Stimulated activated naive CD8-positive, alpha-beta T cell treated with anti-CD3 and anti-CD28 coated beads, Interleukin-15, Interleukin-2, amounts not matched to agents 100 U/mL and 50 U/mL, for 24 hours (primary cell): ENCODE data around the gene AGPAT3.

Source experiments
- ATAC-seq: fragments of 150-1000 bp; cut with Tn5 transposase; one replicate; pipeline ENCODE4 v1.10.0; 2021
- DNase-seq: peaks from one replicate; pipeline ENCODE4 v3.0.0; 2021

The AGPAT3 gene

DNA sequence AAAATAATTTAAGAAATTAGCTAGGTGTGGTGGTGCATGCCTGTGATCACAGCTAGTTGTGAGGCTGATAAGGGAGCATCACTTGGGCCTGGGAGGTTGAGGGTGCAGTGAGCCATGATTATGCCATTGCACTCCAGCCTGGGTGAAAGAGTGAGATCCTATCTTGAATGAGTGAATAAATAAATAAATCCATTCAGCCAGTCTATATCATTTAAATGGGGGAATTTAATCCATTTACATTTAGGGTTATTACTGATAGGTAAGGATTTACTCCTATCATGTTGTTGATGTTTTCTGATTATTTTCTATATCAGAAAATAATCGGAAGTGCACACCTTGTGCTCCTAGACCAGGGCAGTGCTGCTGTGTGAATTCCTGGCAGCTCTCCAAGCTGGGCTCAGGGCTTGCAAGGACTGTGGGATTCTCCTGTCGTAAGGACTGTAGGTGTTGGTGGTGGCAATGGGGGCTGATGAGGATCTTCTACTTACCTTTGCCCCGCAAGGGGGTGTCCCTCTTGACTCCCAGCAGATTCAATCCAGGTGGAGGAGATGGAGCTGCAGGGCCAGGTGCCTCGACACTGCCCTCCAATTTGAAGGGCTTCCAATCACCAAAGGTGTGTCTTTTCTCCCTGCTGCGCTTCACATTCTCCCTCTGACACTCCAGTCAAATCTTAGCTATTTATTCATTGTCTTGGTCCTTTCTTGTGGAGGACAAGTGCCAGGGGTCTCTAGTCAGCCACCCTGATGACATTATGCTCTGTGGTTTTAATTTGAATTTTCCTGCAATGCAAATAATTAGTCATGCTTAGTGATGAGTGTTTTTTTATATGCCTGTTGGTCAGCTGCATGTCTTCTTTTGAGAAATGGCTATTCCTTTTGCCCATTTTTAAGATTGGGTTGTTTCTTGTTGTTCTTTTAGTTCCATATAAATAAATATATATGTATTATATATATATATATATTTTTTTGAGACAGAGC lies 133.0 kb downstream of the AGPAT3 start:
- ATAC-seq (no peak), DNase-seq (no peak)

DNA sequence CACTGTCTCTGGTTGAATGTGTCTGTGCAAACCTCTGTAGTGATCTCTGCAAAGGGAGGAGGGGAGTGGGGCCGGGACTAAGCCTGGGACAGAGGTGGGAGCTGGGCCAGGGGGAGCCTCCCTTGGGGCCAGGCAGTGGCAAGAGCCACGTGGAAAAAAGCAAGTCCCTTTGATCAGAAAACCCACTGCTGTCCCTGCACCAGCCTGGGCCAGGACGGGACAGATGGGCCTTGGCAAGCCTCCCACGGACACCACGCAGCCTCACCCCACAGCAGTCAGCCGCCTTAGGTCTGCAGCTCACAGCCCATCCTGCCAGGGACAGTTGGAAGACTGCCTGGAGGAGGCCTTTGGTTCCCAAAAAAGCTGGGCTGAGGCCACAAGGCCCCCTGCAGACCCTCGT lies 135.3 kb downstream of the AGPAT3 start:
- no peak for ATAC-seq
- no peak for DNase-seq

DNA sequence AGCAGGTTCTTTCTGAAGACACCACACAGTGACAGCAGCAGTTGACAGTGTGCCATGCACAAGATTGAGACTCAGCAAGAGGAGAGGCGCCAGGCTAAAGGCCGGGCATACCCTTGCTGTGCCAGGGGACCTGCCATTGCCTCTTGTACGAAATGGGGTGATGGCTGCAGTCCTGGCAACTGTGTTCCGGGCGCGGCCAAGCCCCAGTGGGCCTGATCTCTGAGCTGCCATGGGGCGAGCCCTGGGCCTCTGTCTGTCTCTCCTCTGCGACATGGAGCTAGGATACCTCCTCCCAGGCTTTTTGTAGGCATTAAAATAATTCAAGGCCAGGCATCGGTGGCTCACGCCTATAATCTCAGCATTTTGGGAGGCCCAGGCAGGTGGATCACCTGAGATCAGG lies 137.5 kb downstream of the AGPAT3 start:
- DNase-seq, result no peak

DNA sequence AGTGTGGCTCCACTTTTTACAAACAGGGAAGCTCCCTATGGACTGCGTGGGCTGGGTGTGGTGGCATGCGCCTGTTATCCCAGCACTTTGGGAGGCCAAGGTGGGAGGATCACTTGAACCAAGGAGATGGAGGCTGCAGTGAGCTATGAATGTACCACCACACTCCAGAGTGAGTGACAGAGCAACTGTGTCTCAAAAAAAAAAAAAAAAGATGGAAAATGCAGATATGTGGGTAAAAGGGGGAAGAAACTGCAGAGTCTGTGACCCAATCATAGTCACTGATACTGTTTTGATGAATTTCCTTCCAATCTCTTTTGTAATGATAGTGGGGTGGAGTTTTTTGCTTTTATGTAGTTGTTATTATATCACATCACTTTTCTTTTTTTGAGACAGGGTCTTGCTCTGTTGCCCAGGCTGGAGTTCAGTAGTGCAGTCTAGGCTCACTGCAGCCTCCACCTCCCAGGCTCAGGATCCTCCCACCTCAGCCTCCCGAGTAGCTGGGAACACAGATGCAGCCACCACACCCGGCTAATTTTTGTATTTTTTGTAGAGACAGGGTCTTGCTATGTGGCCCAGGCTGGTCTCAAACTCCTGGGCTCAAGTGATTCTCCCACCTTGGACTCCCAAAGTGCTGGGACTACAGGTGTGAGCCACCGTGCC lies 138.4 kb downstream of the AGPAT3 start:
- no peak for DNase-seq
- ATAC-seq, result no peak

More for the DNA sequence above, 137.5 kb downstream of the AGPAT3 start:
- ATAC-seq, result no peak

DNA sequence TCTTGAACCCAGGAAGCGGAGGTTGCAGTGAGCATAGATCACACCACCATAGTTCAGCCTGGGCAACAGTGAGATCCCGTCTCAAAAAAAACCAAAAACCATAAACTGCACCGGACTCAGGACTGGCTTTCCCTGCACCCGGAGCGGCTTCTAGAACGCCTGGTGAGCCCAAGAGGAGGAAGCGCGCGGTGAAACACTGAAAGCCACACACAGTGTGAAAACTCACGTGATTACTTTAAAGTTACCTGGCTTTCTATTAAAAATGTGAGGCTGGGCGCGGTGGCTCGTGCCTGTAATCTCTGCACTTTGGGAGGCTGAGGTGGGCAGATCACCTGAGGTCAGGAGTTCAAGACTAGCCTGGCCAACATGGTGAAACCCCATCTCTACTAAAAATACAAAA lies 140.0 kb downstream of the AGPAT3 start:
- DNase-seq (no peak), ATAC-seq (no peak)

DNA sequence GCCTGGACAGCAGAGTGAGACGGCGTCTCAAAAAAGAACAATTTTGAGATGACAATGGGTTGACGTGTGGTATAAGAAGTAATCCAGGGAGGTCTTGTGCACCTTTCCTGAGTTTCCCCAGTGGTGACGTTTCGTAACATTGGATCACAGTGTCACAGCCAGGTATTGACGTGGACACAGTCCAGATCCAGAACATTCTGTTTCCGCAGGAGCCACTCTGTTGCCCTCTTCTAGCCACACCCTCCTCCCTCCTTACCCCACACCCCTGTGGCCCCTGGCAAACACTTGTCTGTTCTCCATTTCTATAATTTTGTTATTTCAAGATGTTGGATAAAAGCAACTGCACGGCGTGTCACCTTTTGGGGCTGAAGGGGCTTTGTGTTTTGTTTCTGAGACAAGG lies 140.6 kb downstream of the AGPAT3 start:
- ATAC-seq (no peak), DNase-seq (no peak)

DNA sequence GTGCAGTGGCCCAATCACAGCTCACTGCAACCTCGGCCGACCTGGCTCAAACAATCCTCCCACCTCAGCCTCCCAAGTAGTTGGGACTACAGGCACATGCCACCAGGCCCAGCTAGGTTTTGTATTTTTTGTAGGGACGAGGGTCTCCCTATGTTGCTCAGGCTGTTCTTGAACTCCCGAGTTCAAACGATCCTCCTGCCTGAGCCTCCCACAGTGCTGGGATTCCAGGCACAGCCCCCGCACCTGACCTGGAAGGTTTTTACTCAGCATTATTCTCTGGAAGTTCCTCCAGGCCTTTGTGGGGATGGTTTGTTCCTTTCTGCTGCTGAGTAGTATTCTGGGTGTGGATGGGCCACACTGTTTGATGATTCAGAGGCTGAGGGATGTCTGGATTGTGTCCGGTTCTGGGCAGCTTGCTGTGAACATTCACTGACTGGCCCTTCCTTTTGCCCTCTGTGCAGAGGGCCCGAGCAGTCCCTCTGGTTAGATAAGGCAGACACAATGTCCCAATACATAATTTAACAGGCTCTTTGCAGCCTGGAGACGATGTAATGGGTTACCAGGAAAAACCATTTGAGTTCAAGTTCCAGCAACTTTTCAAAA lies 141.1 kb downstream of the AGPAT3 start:
- DNase-seq (no peak), ATAC-seq (no peak)

DNA sequence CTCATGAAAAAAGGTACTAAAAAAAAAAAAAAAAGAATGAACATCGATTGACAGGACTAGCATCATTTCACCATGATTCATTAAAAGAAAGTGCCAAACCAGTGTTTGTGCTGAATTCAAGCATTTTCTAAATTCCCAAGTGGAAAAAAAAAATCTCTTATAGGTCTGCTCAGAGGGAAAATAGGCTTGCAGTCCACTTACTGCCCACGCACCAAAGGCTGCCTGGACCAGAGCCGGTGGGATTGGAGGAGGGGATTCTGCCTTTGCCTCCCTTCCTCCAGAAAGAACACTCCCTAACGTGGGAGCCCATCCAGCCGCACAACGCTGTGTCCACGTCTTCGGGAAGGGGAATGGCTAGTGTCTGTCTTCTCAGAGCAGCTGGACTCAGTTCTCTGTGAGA lies 141.6 kb downstream of the AGPAT3 start:
- DNase-seq, result no peak

DNA sequence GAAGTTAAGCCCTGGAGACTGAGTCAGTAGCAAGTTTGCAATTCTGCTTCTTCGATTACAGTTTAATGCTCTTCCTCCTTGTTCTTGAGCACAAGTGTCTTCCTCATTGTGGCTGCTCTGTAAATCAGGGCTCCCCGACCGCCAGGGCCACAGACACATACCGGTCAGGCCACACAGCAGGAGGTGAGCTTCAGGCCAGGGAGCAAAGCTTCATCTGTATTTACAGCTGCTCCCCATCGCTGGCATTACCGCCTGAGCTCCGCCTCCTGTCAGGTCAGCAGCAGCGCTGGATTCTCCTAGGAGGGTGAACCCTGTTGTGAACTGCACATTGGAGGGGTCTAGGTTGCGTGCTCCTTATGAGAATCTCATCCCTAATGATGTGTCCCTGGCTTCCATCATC lies 145.4 kb downstream of the AGPAT3 start:
- DNase-seq (no peak), ATAC-seq (no peak)

More for the DNA sequence above, 141.6 kb downstream of the AGPAT3 start:
- no peak for ATAC-seq

DNA sequence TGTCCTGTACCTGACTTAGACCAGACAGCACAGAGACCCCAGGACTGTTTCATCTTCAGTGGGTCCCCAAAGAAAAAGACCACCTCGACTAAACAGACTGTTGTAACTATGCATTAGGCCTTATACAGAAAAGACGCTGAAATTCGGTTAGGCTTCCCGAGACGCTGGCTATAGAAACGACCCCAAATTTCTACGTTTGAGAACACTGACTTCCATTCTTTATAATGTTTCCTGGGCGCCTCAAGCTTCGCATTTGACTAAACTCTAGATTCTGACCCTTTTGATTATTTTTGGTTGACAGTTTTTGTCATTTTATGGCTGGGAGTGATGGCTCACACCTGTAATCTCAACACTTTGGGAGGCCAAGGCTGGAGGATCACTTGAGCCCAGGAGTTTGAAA lies 146.1 kb downstream of the AGPAT3 start:
- no peak for ATAC-seq
- DNase-seq, result no peak

DNA sequence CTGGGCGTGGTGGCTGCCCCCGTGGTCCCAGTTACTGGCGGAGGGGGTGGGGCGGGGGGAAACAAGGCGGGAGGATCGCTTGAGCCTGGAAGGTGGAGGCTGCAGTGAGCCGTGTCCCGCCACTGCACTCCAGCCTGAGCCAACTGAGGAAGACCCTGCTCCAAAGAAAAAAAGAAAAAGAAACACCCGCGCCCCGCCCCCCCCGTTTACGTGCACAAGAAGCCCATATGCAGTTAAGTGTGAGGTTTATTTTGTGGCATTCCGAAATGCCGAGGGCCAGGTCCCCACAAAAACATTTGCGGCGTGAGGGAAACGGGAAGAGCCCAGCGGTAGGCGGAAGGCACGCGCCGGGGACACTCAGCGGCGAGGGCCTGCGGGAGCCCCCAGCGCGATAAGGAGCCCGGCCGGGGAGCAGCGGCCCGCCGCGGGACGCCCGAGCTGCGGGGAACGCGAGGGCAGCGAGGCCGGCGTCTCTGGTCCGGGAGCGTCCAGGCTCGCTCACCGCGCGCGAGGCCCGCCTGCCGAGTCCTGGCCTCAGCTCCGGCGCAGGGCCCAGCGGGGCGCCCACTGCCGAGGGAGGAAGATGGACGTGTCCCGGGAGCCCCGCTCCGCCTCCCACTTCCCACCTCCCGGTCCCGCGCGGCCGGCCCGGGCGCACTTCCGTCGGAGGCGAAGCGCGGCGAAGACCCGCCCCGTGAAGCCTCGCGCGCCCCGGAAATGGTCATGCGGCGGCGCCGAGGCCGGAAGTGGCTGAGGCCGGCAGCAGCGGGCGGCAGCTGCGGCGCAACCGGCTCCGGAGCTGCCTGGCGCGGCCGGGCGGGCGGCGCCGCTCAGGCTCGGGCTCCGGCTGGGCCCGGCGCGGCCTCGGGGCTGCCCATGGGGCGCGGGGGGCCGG lies 146.8 kb downstream of the AGPAT3 start, which contains the start of gene TRAPPC10:
Gene TRAPPC10, plus strand, starts transcription at position 731 of the 895 bp plus-strand sequence. CDS start 185 bp downstream, outside the sequence.
- ATAC-seq (peak; percentile 76), DNase-seq (peak; percentile 89)

DNA sequence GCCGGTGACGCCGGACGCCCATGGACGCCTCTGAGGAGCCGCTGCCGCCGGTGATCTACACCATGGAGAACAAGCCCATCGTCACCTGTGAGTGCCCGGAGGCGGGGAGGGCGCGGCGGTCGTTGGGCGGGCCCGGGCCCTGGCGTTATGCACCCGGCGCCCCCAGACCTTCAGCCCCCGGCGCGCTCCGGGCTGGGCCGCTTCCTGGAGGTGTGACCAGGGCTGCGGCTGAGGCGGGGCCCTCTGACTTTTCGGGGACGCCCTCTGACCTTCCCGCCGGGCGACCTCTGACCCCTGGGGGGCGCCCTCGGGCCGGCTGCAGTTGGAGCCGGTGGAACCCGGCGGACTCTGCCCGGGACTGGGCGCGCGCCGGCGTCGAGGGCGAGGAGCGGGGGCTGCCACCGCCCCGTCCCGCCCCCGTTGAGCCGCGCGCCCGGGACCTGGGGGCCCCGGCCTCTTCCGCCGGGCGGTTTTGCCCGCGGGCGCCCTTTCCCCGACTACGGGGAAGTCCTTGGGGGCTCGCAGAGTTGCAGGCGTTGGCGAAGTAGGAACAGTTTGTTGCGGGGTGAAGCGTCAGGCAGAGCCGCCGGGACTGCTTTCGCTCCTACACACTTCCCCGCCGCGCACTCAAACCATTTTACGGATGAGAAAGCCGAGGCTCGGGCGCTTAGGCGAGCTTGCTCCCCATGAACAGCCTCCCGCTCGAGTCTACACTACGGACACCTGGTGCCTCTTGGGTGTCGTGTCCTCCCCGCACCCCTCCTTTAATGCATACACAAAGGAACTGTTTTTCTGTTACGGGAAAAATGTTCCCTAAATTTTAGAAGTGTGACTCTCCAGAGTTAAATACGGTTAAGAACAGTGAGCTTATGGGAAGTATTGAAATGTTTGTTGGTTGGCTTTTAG lies 147.7 kb downstream of the AGPAT3 start:
- peak; percentile 83 for ATAC-seq
- peak; percentile 94 for DNase-seq

DNA sequence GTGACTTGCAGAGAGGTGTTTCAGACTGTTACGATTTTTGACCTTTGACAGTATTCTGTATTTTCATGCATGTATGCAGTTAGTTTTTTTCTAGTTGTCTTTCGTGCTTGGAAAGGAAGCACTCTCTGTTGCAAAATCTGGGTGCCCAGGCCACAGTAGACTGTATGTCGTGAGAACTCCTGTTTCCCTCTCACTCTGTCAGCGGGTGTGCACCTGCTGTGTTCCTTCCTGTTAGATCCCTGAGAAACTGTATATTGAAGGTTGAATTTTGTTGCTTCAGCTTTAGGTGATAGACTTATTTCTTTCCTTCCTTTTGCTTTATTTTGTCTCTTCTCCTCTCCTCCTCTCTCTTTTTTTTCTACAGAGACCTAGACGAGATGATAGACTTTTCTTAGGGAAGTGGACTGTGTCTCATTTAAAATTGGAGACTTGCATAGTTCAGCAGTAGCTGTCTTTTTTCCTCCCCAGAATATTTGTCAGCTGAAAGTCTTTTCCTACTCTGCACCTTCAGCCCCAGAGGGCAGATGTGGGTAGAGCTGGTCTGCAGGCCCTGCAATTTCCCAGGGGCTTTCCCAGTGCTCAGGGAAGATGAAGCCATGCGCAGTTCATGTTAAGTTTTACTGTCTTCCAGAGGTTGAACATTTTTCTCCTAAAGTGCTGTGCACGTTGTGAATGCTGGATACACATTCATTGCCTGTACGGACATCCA lies 148.5 kb downstream of the AGPAT3 start:
- peak; percentile 58 for DNase-seq
- no peak for ATAC-seq

DNA sequence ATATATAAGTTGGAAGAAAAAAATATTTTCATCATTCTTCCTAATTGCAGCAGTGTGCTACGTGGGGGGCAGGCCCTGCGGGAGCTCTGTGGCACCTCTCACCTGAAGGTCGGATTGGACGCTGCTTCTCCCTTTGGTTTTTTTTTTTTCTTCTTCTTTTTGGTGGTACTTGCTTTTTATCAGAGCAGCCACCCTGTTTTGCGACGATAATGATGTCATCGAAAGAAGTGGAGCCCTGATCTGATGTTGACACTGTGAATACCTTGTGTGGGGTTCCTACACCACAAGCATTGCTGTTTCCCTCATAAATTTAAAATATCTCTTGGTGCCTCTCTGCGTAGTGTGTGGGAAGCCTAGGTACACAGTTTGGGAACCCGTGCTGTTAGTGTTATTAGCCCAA lies 152.6 kb downstream of the AGPAT3 start:
- no peak for ATAC-seq
- no peak for DNase-seq

DNA sequence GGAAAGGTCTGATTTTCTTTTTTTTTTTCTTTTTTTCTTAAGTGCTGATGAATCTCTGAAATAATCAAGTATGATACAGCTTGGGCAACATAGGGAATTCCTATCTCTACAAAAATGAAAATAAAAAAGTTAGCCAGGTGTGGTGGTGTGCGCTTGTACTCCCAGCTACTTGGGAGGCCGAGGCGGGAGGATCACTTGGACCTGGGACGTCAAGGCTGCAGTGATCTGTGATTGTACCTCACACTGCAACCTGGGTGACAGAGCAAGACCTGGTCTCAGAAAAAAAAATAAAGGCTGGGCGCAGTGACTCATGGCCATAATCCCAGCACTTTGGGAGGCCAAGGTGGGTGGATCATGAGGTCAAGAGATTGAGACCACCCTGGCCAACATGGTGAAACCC lies 153.1 kb downstream of the AGPAT3 start:
- ATAC-seq, result no peak

DNA sequence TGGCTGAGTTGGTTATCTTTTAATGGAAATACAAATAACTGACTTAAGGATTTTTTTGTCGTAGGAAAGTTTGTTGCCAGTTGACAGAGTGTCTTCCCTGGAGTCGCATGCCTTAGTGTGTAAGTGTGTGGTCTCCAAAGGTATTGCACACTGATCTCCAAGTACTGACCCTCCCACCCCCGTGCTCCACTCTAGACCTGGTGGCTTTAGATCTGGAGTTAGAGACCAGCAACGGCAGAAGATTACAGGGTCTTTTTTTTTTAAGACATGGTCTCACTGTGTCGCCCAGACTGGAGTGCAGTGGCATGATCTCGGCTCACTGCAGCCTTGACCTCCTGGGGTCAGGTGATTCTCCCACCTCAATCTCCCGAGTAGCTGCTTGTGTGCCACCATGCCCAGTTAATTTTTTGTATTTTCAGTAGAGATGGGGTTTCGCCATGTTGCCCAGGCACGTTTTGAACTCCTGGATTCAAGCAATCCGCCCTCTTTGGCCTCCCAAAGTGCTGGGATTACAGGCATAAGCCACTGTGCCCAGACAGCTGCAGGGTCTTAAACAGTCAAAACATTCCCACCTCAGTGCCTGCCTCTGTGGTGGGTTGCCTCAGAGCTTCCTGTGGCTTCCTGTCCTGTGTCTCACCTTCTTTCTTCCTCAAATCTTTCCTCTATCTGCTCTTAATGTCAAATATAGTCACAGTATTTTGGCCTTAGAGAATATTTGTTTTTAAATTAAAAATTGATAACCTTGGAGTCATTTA lies 154.0 kb downstream of the AGPAT3 start:
- DNase-seq (peak; percentile 26), ATAC-seq (peak; percentile 50)

More for the DNA sequence above, 153.1 kb downstream of the AGPAT3 start:
- DNase-seq, result no peak

DNA sequence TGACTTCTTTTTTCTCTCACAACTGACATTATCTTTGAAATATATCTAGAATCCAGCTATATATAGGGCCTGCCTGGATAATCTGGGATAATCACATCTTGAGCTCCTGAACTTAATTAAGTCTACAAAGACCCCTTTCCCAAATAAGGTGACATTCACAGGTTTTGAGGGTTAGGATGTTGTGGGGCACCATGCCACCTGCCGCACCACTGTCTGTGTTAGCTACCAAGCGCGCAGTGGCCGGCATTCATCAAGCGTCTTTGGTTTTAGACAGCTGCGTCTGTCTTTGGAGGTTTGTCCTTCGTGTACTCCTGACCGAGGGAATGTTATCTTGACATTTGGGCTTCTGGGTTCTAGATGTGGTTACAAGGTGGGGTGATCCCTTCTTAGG lies 154.5 kb downstream of the AGPAT3 start:
- no peak for ATAC-seq

DNA sequence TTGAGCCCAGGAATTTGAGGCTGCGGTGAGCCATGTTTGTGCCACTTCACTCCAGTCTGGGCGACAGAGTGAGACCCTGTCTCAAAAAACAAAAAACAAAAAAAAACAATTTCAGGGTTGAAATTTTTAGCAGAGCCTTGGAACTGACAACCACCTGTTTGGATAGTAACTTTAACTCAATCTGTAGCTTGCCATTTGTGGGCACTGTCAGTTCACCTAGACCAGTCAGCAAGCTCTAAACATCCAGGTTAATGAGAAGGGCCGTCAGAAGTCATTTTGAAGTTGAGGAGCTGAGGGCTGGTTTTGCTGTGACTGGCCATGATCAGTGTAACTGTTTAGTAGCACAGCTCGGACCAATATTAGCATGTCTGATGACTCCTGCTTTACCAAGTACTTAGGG lies 155.5 kb downstream of the AGPAT3 start:
- DNase-seq (no peak), ATAC-seq (no peak)

More for the DNA sequence above, 154.5 kb downstream of the AGPAT3 start:
- DNase-seq, result no peak

DNA sequence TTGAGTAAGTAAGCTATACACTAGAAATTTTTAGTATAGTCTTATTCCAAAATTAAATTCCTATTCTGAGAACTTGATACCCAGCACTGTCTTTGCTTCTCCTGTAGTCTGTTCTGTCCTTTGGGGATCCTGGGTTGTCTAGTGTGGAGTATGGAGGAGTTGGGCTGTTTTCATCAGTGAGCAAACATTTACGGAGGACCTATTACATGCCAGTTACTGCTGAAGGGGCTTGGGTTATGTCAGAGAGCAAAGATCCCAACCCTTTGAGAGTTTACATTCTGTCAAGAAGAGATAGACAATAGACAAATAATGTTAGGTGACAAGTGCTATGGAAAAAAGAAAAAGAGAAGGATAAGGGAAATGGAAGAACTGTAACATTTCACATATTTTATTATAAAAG lies 156.0 kb downstream of the AGPAT3 start:
- ATAC-seq (no peak), DNase-seq (no peak)
